Mammary microvascular endothelial cell (primary cell): ENCODE data around the gene EIF6. TPM values are rescaled to one million over a fixed set of nuclear protein-coding genes. Genes with fewer than 3 reads are reported as not detected.

Source experiments
- total RNA-seq: library from RNA; depleted of rRNA; stranded (reverse); fragments of >200 nt; gene quantifications from 2 replicates; pipeline ENCODE4 v1.2.3, GENCODE V29; 2015

The EIF6 gene
- 195 and 206 TPM in 2 replicates for total RNA-seq

DNA sequence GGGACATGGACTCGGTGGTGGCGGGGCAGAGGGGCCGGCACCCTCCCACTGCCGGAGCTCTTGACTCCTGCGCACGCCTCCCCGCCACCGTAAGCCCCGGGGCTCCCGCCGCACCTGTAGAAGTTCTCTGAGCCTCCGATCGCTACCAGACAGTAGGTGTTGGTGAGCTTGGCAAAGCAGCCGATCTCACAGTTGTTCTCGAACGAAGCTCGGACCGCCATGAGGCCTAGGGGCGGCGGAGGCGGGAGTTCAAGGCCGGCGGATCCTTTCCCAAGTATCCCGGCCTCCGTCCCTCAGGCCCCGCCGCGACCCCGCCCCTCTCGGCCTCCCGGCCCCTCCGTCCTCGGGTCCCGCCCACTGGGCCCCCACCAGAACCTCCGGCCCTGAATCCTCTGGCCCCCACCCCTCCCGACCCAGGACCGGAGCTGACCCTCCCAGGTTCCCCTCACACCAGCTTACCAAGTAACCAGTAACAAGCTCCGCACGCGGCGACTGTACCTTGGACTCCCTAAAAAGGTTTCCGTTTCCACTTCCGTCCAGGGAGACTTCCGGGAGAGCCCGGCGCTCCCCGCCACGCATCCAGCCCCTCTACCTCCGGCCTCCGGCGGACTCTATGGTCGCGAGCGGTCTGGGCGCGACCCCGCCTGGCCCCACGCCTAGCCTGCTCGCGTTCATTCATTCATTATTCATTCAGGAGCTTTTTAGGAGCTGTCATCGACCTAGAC is at the start of gene EIF6:
TSS of gene EIF6 (minus strand) at position 506 of the 725 bp plus-strand sequence. CDS start at position 221, 285 bp downstream.

DNA sequence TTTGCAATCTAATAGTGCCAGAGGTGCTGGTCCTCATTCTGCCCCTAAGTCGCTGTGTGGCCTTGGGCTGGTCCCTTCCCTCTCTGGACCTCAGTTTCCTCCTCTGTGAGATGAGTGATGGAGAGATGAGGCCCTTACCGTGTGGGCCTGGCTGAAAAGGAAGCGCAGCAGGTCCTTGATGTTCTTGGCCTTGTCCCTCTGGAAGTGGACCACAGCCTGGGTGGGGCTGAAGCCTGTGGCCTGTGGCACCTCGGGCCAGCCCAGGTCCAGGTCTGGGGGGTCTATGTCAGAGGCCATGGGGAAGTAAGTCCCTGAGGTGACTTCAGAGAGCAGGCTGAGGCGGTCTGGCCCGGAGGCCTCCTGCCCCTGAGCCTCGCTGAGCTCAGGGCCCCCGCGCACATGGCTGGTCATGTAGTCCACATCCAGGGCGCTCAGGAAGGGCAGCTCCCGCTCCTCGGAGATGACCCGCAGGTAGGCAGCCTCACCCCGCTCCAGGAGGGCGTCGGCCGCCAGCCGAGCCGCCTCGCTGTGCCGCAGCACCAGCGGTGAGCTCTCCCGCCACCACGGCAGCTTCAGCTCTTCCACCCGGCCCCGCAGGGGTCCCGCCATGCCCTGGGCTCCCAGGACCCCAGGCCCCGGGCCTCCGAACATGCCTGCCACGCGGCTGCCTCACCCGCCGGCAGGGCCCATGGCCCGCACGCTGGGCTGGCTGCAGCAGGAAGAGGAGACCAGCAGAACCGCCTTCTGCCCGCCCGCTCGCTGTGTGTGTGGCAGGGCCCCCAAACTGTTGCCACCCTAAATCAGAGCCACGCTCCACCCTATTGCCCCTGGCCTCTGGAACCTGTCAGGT is 7.3 kb upstream of the EIF6 start, which contains the start of gene FAM83C:
TSS of gene FAM83C (minus strand) at position 772 of the 850 bp plus-strand sequence. CDS start at position 651, 121 bp downstream.

DNA sequence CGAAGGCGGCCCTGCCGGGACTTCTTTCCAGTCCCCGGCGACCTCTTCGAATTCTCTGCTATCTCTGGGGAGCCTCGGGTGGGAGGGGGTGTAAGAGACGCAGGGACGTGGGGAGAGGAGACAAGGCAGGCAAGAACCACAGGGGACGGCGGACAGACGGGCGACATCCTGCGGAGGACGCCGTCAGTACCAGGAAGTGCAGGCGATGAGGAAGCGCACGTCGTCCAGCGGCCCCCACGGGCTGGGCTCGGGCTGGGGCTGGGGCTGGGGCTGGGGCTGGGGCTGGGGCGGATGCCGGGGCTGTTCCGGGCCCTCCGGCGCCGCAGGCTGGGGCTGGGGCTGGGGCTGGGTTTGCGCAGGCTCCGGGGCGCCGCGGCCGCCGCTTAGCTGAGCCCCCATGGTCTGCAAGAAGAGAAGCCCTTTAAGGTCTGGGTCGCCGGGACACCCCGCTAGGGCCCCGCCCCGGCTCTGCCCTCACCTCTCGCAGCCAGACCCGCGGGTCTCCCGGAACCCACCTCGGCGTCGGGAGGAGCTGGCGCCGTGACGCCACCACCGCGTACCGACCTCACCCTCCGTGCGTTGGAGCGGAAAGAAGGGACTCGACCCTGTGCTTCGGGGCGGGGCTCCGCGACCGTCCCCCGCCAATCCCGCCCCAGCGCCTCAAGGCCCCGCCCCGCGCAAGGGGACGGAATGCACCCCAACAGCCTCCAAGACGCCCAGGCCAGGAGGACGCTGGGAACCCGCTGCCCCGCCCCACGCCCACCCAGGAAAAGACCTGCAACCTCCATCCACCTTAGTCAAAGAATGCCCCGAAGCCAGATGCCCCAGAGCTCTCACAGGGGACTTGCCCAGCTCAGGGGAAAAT is 6.8 kb downstream of the EIF6 start, which contains the start of gene MMP24OS:
TSS of gene MMP24OS (minus strand) at position 592 of the 865 bp plus-strand sequence. CDS start at position 399, 193 bp downstream.

Other genes starting within 250 kb of the EIF6 start
- gene TRPC4AP, start 192.0 kb downstream of the EIF6 start, total RNA-seq, result 84.5 and 91.6 TPM in 2 replicates
- gene EDEM2, start 137.4 kb downstream of the EIF6 start, total RNA-seq, result 49.2 and 57.6 TPM in 2 replicates
- gene PROCR, start 112.7 kb downstream of the EIF6 start, total RNA-seq, result 206 and 215 TPM in 2 replicates
- 0.07 and 0.44 TPM in 2 replicates for gene MMP24, start 58.1 kb downstream of the EIF6 start, total RNA-seq
- gene MMP24OS, start 6.7 kb downstream of the EIF6 start, total RNA-seq, result 29.7 and 31.3 TPM in 2 replicates
- gene FAM83C, start 7.7 kb upstream of the EIF6 start, total RNA-seq, result not detected in 2 replicates
- gene UQCC1, start 127.2 kb upstream of the EIF6 start, total RNA-seq, result 25.5 and 32.4 TPM in 2 replicates
- 0.15 and 0.20 TPM in 2 replicates for gene GDF5, start 153.5 kb upstream of the EIF6 start, total RNA-seq
- gene CEP250, start 170.8 kb upstream of the EIF6 start, total RNA-seq, result 21.9 and 24.3 TPM in 2 replicates
- gene C20orf173, start 244.9 kb upstream of the EIF6 start, total RNA-seq, result not detected in 2 replicates